ENCODE measurements around the gene KTN1.

- TF ChIP-seq CTCF (IDR thresholded peaks at IDR 0.05; ENCODE audit: low read depth, low read length, poor library complexity, severe bottlenecking), result no peak
- TF ChIP-seq EZH2phosphoT487 (IDR thresholded peaks at IDR 0.05; ENCODE audit: borderline replicate concordance, low read length), result no peak
Measured at GRCh38 chr14:55609681-55610080, 29.7 kb downstream of the KTN1 start.

Data from DOHH2 (cell line).